Measurements from ENCODE around the gene PLEKHA4.

DNA sequence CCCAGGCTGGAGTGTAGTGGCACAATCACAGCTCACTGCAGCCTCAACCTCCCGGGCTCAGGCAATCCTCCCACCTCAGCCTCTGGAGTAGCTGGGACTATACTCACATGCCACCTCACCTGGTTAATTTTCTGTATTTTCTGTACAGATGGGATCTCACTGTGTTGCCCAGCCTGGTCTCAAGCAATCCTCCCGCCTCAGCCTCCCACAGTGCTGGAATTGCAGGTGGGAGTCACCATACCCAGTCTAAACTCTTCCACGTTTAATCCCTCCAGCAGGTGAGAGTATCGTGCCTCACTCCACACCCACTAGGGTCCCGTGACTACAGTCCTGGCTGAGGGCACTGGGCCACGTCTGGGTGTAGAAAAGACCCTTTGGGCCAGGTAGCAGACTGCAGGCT is 74.1 kb downstream of the PLEKHA4 start:
- no peak for TF ChIP-seq CTCF (IDR thresholded peaks at IDR 0.05)
- TF ChIP-seq POLR2A (IDR thresholded peaks at IDR 0.05), result no peak
- no peak for TF ChIP-seq EP300 (IDR thresholded peaks at IDR 0.05)

Measured in suprapubic skin (tissue), 3 donors.